ENCODE measurements around the gene DNAAF1.

Gene DNAAF1

GRCh38 chr16:84124257-84125073, 20.6 kb upstream of the DNAAF1 start:
- DNase-seq: no peak

GRCh38 chr16:84131117-84131516, 14.0 kb upstream of the DNAAF1 start:
- DNase-seq: no peak

GRCh38 chr16:84132527-84133285, 12.4 kb upstream of the DNAAF1 start:
- DNase-seq: no peak

GRCh38 chr16:84136331-84137125, 8.6 kb upstream of the DNAAF1 start:
- no peak for DNase-seq

GRCh38 chr16:84137287-84137686, 7.8 kb upstream of the DNAAF1 start:
- DNase-seq: no peak

- no peak for DNase-seq
Observed at GRCh38 chr16:84137769-84138357, 7.2 kb upstream of the DNAAF1 start.

GRCh38 chr16:84138500-84138823, 6.6 kb upstream of the DNAAF1 start:
- DNase-seq: no peak

- peak; percentile 37 for DNase-seq
Observed at GRCh38 chr16:84138824-84139627, 6.1 kb upstream of the DNAAF1 start.

GRCh38 chr16:84139628-84140258, 5.4 kb upstream of the DNAAF1 start:
- no peak for DNase-seq

- DNase-seq: peak; percentile 58
Observed at GRCh38 chr16:84141143-84141670, 3.9 kb upstream of the DNAAF1 start.

- no peak for DNase-seq
Observed at GRCh38 chr16:84143081-84143480, 2.0 kb upstream of the DNAAF1 start.

GRCh38 chr16:84143784-84144199, 1.3 kb upstream of the DNAAF1 start:
- no peak for DNase-seq

- peak; percentile 38 for DNase-seq
Observed at GRCh38 chr16:84144209-84144858, 774 bp upstream of the DNAAF1 start.

GRCh38 chr16:84150926-84151325, 5.8 kb downstream of the DNAAF1 start:
- no peak for DNase-seq

GRCh38 chr16:84153660-84154214, 8.6 kb downstream of the DNAAF1 start:
- DNase-seq: no peak

- no peak for DNase-seq
Observed at GRCh38 chr16:84155226-84155625, 10.1 kb downstream of the DNAAF1 start.

GRCh38 chr16:84155771-84156170, 10.7 kb downstream of the DNAAF1 start:
- DNase-seq: no peak

GRCh38 chr16:84156342-84156784, 11.3 kb downstream of the DNAAF1 start:
- peak; percentile 26 for DNase-seq

GRCh38 chr16:84159007-84159406, 13.9 kb downstream of the DNAAF1 start:
- no peak for DNase-seq

GRCh38 chr16:84159800-84160199, 14.7 kb downstream of the DNAAF1 start:
- no peak for DNase-seq

- no peak for DNase-seq
Observed at GRCh38 chr16:84161037-84161436, 15.9 kb downstream of the DNAAF1 start.

Measured in NCI-H2171 treated with DMSO at 0.1 percent for 48 hours (cell line).